GM10847 (cell line): ENCODE results near the gene SALL1.

Experiments used
- POLR2A ChIP-seq: IDR thresholded peaks from 2 replicates; pipeline ENCODE4 v1.6.1; 2011; ENCODE audit not compliant: insufficient read length; ENCODE audit errors: extremely low read depth

SALL1 gene

DNA sequence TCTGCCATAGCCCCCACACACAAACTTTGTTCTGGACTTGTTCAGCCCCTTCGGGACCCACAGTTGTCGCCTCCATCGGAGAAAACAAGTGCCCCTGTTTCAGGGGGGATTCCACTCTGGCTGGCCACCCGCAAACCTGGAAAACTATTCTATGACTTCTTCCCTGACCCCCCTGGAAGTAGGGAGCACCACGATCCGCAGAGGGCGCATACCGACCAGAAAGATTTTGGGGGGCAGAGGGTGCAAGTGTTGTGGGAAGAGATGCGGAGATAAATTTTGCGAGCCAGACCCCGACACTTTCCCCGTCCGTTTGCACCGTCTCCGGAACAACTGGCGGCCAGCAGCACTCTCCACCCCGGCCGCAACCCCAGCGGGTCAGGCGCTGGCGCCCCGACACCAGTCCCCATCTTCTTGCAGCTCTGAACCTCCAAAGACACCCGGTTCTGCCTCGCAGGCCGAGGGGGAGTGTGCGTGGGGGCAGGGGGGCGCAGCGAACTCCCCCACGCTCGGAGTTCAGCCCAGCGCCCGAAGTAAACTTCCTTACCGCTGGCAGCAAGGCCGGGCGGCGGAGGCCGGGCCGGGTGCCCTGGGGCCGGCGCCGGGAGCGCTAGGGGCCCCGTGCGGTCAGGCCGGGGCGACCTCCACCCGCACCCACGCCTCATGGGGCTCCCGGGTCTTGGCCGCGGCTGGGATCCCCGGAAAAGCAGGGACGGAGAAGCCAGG, 744 bp downstream of the SALL1 start:
- TF ChIP-seq POLR2A: no peak

GRCh38 chr16:51149721-51150164, 1.3 kb downstream of the SALL1 start:
- no peak for TF ChIP-seq POLR2A

DNA sequence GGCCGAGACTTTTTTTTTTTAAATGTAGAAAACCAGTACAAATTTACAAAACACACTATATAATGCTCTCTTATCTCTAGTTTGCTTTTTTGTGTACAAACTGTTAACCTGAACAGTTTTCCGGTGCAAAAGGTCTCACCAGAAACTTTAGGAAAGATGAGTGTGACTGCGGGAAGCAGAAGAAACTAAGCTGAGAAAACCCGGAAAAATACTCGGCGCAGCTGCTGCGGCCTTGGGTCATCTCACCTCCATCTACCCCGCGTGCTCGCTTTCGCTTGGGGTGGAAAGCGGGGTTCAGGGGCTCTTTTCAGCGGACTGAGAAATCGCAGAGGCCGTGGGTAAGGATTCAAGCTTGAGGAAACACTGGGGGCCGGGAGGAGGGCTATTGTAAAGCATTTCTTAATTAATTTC, 1.8 kb downstream of the SALL1 start:
- TF ChIP-seq POLR2A: no peak

DNA sequence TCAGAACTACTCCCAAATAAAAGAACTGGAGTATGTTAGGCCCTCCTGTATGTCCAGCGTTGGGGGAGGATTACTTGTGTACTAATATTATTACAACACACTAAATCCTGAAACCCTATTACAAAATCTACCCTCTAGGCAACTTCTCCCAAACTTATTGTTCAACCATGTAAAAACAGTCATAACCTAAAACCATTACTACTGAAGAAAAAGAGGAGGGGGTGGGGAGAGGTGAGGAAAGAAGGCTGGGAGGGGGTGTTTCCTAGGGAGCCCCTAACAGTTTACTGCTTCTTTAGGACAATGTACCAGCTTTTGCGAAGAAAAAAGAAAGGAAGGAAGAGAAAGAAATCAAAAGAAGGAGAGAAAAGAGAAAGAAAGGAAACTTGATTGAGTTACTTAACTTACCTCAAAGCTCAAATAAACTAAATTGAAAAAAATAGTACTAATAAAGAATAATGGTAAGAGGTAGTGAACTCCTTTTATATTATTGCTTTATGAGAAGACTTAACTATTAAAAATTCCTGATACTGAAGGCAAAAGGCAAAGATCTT, 2.3 kb downstream of the SALL1 start:
- TF ChIP-seq POLR2A: no peak

- TF ChIP-seq POLR2A: no peak
Observed at GRCh38 chr16:51147776-51148677, 3.0 kb downstream of the SALL1 start.

GRCh38 chr16:51146256-51146924, 4.7 kb downstream of the SALL1 start:
- TF ChIP-seq POLR2A: no peak

- no peak for TF ChIP-seq POLR2A
Observed at GRCh38 chr16:51144203-51144602, 6.9 kb downstream of the SALL1 start.

DNA sequence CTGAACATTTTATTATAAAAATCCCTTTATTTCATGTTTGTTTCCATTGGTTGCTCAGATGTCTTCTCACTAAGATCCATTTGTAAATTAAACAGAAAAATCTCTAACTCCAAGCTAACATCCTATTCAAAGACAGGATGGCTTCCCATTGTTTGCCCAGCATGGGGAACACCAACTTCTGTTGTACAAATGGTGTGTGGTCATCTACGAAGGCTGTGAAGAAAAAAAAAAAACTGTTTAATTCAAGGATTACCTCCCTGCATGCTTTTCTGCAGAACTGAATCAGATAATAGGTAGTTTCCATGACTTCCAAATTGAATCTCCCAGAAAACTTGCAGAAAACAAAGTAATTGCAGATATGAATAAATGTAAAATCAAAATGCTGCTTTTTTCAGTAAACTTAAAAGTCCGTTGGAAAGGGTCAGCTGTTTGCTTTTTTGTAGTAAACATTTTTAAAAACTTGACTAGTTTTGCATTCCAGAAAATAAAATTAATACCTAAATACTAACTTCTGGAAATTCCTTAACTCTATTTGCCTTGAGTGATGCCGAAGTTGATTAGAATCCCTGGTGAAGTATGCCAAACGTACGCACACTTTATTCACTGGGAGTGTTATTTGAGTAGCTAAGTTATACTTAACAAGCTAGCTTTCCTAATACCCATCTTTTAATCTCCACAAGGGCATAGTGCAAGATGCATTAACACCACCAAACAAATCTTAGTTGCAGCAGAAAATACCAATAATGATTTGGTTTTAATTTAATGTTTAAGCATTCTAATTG, 7.7 kb downstream of the SALL1 start:
- TF ChIP-seq POLR2A: no peak

DNA sequence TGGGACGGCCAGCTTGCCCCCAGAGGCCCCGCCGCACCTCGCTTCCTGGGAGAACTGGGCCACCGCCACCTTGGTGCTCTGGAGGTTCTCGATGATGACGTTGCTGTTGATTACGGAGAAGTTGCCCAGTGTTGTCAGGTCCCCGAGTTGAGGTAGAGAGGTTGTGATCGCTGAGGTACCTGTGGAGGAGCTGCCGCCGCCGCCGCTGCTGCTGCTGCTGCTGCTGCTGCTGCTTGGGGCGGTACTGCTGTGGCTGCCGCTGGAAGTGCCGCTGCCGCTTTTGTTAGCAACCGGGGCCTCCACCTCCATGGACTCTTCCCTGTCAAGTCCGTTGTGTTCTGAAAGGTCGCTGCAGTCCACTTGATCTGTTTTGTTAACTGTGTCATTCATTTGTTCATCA, 9.5 kb downstream of the SALL1 start:
- no peak for TF ChIP-seq POLR2A

GRCh38 chr16:51141106-51141505, 10.0 kb downstream of the SALL1 start:
- TF ChIP-seq POLR2A: no peak

GRCh38 chr16:51140112-51140511, 11.0 kb downstream of the SALL1 start:
- TF ChIP-seq POLR2A: no peak

- TF ChIP-seq POLR2A: no peak
Observed at GRCh38 chr16:51139568-51139967, 11.5 kb downstream of the SALL1 start.

DNA sequence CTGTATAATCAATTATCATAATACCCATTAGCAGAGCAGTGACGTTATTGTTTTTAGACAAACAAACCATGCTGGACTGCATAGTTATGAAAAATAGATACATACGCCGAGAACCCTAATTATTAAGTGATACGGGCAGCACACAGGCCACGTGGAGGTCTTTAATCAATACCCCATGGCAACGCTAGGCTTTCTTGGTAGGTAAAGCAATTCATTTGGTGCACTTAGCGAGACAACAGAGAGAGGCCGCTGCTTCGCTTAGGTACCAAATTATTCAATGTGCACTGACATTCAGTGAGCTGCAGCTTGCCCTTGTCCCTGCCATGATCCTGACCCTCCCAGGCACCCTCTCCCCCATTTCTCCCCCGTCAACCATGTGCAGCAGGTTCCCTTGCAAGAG, 12.9 kb downstream of the SALL1 start:
- TF ChIP-seq POLR2A: no peak

GRCh38 chr16:51137097-51137496, 14.0 kb downstream of the SALL1 start:
- no peak for TF ChIP-seq POLR2A

DNA sequence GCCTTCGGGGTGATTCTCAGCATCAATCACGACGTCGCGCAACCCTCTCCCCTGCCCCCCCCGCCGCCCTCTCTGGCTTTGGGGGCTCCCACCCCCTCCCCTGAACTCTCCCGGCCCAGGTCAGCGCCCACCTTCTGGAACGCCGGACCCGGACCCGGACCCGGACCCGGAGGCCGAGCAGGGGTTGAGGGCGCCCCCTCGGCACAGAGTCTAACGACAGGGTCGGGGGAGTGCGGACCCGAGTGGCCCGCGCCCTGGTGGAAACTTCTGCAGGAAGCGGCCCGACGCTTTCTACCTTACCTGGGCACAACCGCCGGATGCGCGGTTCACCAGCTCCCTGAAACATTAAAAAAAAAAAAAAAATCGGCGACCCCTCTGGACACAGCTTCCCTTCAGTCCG, 16.2 kb downstream of the SALL1 start:
- TF ChIP-seq POLR2A: no peak
